Heart left ventricle (tissue), 13 donors: Measurements from ENCODE around the gene ABLIM1.

ENCODE experiments used
- POLR2A ChIP-seq, 2 donors: fragments of 450-650 bp; IDR thresholded peaks; one replicate each; pipeline ENCODE4 v1.6.1; 2017; ENCODE audit warnings: antibody characterized with exemption in 2 of 2, mild to moderate bottlenecking in 2 of 2, moderate library complexity in 2 of 2
- TF ChIP-seq, protein P1 (sequence below), 12 donors: fragments of 200-600 bp; sonication (generic) in 4 of 12; IDR thresholded peaks; one replicate each; pipeline versions ENCODE4 v1.5.0 to v1.8.0; 2018 to 2022; ENCODE audit warnings: antibody characterized with exemption in 12 of 12, mild to moderate bottlenecking in 5 of 12
- donor health status: ischemic (EF 13 %, LVEDD 7.1; RV severe dilation, severe dysfunction).
- donor health status: DM: no; HTN: yes; CAD: no.
- donor health status: DM: no; HTN: no; CAD: no.
- donor health status: ischemic (EF 25% LVEDD 6.9; RV normal size, moderate dysfunction).
- donor health status: ischemic (EF 25% LVEDD 5.7; RV mildly dilated, moderate dysfunction).
- donor health status: ischemic (EF 35%, LVEDD 5.7; RV mildly dilated, moderate dysfunction).
- donor health status: nonischemic (EF 11% LVEDD 7.7; RV severe dilation, severe dysfunction).
- donor health status: DM: yes; HTN: yes; CAD: no.
- donor health status: PGD.
- donor health status: ischemic (EF 29% LVEDD 5.4; RV normal size, mild dysfunction).
- donor health status: nonischemic (EF 23%, LVEDD 6.1; RV moderate dilation, normal function).

DNA sequence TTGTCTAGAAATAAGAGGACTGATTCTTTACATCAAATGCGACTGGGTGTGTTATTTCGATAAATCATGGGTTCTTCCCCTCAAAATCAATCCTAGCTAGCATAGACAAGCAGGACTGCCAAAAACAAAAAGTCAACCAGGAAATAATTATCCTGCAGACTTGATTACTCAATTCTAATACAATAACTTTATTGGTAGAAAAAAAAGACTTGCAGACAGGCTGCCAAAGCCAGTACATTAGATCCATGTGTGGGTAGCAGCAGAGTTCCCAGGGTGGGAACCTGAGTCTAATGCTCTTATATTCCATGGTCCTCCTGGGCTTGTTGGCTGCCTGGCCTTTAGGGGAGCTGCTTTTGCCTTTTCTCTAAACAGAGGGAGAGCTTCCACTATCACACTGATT lies 261.6 kb downstream of the ABLIM1 start:
- TF ChIP-seq POLR2A (IDR thresholded peaks at IDR 0.05), result no peak
- TF ChIP-seq, protein P1, sequence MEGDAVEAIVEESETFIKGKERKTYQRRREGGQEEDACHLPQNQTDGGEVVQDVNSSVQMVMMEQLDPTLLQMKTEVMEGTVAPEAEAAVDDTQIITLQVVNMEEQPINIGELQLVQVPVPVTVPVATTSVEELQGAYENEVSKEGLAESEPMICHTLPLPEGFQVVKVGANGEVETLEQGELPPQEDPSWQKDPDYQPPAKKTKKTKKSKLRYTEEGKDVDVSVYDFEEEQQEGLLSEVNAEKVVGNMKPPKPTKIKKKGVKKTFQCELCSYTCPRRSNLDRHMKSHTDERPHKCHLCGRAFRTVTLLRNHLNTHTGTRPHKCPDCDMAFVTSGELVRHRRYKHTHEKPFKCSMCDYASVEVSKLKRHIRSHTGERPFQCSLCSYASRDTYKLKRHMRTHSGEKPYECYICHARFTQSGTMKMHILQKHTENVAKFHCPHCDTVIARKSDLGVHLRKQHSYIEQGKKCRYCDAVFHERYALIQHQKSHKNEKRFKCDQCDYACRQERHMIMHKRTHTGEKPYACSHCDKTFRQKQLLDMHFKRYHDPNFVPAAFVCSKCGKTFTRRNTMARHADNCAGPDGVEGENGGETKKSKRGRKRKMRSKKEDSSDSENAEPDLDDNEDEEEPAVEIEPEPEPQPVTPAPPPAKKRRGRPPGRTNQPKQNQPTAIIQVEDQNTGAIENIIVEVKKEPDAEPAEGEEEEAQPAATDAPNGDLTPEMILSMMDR (IDR thresholded peaks at IDR 0.05), result no peak
